ENCODE measurements around the gene LSR.
A peak's percentile ranks its signal among the peaks of the same experiment; 100 is the strongest.

Gene LSR

DNA sequence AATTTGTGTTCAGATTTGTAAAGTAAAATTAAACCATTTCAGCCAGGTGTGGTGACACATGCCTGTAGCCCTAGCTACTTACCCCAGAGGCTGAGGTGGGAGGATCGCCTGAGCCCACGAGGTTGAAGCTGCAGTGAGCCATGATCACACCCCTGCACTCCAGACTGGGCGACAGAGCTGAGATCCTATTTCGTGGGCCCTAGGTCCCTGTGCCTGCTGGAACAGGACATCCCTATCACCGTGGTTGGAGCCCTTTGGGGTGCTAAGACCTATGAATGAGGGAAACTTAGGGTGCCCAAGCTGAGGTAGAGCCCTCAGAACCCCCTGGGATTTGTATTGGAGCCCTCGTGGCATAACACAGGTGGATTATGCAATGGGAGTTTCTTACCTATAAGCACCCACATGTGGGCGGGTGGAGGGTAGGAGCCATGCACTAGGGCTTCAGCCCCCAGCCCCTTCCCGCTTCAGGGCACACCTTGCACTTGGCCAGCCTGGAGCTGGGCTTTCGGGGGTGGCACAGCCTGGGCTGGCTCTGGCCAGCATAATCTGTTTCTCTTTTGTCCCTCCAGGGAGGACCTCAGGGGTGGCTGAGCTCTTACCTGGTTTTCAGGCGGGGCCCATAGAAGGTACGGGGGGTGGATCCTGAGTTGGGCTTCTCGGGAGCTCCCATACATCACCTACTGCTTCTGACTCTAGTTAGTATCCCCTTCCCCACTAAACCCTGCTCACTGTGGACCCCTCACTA lies 12.7 kb downstream of the LSR start (continued):
- TF ChIP-seq ZNF211 (tag by site-specific recombination; IDR thresholded peaks at IDR 0.05; ENCODE audit: low read depth) (no peak), ZNF140 (tag by site-specific recombination; IDR thresholded peaks at IDR 0.05) (no peak), WT1 (tag by site-specific recombination; IDR thresholded peaks at IDR 0.05) (no peak), ZNF830 (tag by site-specific recombination; IDR thresholded peaks at IDR 0.05; ENCODE audit: low read depth) (no peak), ZFHX2 (tag by site-specific recombination; conservative IDR thresholded peaks at IDR 0.05) (peak; percentile 73), ZNF626 (tag by site-specific recombination; IDR thresholded peaks at IDR 0.05) (no peak), ZNF473 (tag by site-specific recombination; IDR thresholded peaks at IDR 0.05) (no peak), ZNF660 (tag by site-specific recombination; IDR thresholded peaks at IDR 0.05) (no peak), ZSCAN16 (tag by site-specific recombination; IDR thresholded peaks at IDR 0.05) (no peak), ZBTB1 (tag by site-specific recombination; IDR thresholded peaks at IDR 0.05) (no peak), ZNF600 (tag by site-specific recombination; IDR thresholded peaks at IDR 0.05) (peak; percentile 88), ZNF423 (tag by site-specific recombination; IDR thresholded peaks at IDR 0.05) (no peak), ZNF114 (tag by site-specific recombination; IDR thresholded peaks at IDR 0.05) (no peak), ZFP69B (tag by site-specific recombination; IDR thresholded peaks at IDR 0.05) (0 out of 2 replicates have a peak, but pooled peaks have one; percentile 44), ZNF37A (tag by site-specific recombination; IDR thresholded peaks at IDR 0.05) (no peak), ZNF521 (tag by site-specific recombination; IDR thresholded peaks at IDR 0.05) (no peak), TRIM28 (IDR thresholded peaks at IDR 0.05; ENCODE audit: borderline replicate concordance, low read length) (no peak), KLF8 (tag by site-specific recombination; IDR thresholded peaks at IDR 0.05) (no peak)

DNA sequence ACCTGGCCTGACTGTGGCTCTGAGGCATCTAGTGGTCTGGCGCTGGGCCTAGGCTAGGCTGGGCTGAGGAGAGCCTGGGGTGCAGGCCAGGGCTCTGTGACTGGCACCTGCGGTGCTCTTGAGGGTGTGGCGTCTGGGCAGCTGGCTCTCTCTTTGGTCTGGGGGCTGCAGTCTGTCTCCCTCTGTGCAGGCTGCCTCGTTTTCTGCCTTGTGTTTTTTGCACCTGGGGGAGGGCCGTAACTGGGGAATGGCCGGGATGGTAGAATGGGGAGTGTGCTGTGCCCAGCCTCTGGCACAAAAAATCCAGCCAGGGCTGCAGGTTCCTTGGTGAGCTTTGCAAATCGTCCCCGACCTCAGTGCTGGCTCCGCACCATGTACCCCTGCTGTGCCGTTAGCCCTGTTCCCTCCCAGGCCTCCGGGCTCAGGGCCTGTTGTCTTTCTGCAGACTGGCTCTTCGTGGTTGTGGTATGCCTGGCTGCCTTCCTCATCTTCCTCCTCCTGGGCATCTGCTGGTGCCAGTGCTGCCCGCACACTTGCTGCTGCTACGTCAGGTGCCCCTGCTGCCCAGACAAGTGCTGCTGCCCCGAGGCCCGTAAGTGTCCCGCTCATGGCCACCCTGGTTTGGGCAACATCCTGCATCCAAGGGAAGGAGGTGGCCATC lies 13.4 kb downstream of the LSR start:
- peaks cover 57 to 67% of the 10 kb centered on the region in 2 experiments for H3K36me3 ChIP-seq (ENCODE audit: control insufficient read depth in 2 of 2, insufficient read depth in 1 of 2, low read length in 2 of 2)

More for the DNA sequence above, 13.4 kb downstream of the LSR start:
- H3K27ac ChIP-seq (ENCODE audit: extremely low read depth, low read depth, low read length), result peak overlapping the region; percentile 55
- TF ChIP-seq, protein P1, sequence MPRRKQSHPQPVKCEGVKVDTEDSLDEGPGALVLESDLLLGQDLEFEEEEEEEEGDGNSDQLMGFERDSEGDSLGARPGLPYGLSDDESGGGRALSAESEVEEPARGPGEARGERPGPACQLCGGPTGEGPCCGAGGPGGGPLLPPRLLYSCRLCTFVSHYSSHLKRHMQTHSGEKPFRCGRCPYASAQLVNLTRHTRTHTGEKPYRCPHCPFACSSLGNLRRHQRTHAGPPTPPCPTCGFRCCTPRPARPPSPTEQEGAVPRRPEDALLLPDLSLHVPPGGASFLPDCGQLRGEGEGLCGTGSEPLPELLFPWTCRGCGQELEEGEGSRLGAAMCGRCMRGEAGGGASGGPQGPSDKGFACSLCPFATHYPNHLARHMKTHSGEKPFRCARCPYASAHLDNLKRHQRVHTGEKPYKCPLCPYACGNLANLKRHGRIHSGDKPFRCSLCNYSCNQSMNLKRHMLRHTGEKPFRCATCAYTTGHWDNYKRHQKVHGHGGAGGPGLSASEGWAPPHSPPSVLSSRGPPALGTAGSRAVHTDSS (tag by site-specific recombination; IDR thresholded peaks at IDR 0.05), result peak; percentile 71
- TF ChIP-seq ZNF146 (tag by site-specific recombination; IDR thresholded peaks at IDR 0.05) (no peak), HOXA7 (CRISPR knock-in tag; IDR thresholded peaks at IDR 0.05; ENCODE audit: borderline replicate concordance) (0 out of 2 replicates have a peak, but pooled peaks have one; percentile 13), ZIC2 (tag by site-specific recombination; IDR thresholded peaks at IDR 0.05) (peak; percentile 87), ZNF341 (tag by site-specific recombination; IDR thresholded peaks at IDR 0.05; ENCODE audit: low read depth) (peak; percentile 85), MEIS1 (CRISPR knock-in tag; IDR thresholded peaks at IDR 0.05; ENCODE audit: borderline replicate concordance) (no peak), ZFP3 (tag by site-specific recombination; IDR thresholded peaks at IDR 0.05; ENCODE audit: low read depth) (no peak), ZNF600 (tag by site-specific recombination; IDR thresholded peaks at IDR 0.05) (peak; percentile 98), ZBTB8A (tag by site-specific recombination; IDR thresholded peaks at IDR 0.05) (peak; percentile 49), SP7 (tag by site-specific recombination; IDR thresholded peaks at IDR 0.05) (no peak)
- TF ChIP-seq, protein P2, sequence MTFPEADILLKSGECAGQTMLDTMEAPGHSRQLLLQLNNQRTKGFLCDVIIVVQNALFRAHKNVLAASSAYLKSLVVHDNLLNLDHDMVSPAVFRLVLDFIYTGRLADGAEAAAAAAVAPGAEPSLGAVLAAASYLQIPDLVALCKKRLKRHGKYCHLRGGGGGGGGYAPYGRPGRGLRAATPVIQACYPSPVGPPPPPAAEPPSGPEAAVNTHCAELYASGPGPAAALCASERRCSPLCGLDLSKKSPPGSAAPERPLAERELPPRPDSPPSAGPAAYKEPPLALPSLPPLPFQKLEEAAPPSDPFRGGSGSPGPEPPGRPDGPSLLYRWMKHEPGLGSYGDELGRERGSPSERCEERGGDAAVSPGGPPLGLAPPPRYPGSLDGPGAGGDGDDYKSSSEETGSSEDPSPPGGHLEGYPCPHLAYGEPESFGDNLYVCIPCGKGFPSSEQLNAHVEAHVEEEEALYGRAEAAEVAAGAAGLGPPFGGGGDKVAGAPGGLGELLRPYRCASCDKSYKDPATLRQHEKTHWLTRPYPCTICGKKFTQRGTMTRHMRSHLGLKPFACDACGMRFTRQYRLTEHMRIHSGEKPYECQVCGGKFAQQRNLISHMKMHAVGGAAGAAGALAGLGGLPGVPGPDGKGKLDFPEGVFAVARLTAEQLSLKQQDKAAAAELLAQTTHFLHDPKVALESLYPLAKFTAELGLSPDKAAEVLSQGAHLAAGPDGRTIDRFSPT (tag by site-specific recombination; IDR thresholded peaks at IDR 0.05), result peak; percentile 60
- CTCF ChIA-PET, result interaction anchor here (0.6 to 3.4 kb wide), 3 partner anchors 148 to 1722 kb away, joined by 3 to 8 read pairs (median 5); no protein-coding TSS in a partner anchor
- H3K4me3 ChIP-seq (ENCODE audit: low read depth, low read length), result no peak overlapping the region
- POLR2A ChIA-PET, result interaction anchor here (0.7 to 5.2 kb wide), 8 partner anchors 7 to 512 kb away, joined by 3 to 35 read pairs (median 5); partner anchors contain the start of gene FXYD7
- H3K9me3 ChIP-seq (ENCODE audit: control insufficient read depth, insufficient read depth, low read depth, low read length), result no peaks in the 10 kb centered on the region
- peaks cover 17% of the 10 kb centered on the region for H3K4me1 ChIP-seq (ENCODE audit: control insufficient read depth, insufficient read depth, low read length)
